H4 (cell line): ENCODE data around the gene TCP1. TPM values are rescaled to one million over a fixed set of nuclear protein-coding genes. Genes with fewer than 3 reads are reported as not detected.
"Not testable (repeated sequence)": the region's sequence is repeated elsewhere in the genome, so short reads cannot be mapped to it uniquely, and the experiment has no call there.

Source experiments
- DNase-seq: peaks from one replicate; pipeline ENCODE4 v3.0.0-alpha.2; 2015; ENCODE audit warnings: low spot score
- total RNA-seq: library from RNA; depleted of rRNA; stranded (reverse); fragments of >200 nt; shearing (Covaris generic); gene quantifications from 2 replicates; pipeline ENCODE4 v1.2.3, GENCODE V29; 2014; rRNA removed

TCP1 gene
- total RNA-seq, result 210 and 251 TPM in 2 replicates

GRCh38 chr6:159789377-159790148, at the start of gene TCP1:
Gene TCP1 (minus strand): TSS chr6:159789602. CDS start chr6:159789468, 134 bp downstream.
- DNase-seq, result peak; percentile 98

DNA sequence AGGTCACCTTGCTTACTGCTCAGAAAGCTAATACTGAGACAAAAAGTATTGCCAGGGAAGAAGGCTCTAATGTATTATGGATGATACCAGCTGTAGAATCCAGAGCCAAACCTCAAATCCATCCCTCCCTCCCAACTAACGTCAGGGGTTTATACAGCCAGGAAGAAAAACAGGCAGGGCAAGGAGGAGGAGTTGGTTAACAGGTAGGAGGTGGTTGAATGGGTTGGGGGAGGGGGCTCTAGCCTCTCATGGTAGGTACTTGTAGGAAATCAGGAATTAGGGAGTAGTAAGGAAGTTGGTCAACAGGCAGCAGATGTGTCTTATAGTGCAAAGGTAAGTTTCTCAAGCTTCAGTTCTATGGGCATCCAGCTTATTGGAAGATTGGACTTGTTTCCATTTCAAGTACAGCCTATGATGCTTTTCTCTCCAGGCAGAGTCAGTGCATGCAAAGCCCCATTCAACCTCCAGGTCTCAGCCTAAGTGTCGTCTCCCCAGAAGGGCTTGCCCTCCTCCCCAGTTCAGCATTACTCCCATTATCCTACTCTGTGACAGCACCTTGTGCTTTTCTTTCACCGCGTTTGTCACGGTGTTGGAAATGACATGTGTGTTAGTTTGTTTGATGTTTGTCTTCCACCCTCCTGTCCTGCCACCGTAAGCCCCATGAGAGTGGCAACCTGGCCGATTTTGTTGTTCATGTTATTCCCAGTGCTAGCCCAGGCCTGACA, 48.8 kb upstream of the TCP1 start:
- no peak for DNase-seq

GRCh38 chr6:159837511-159837910, 48.1 kb upstream of the TCP1 start:
- no peak for DNase-seq

GRCh38 chr6:159836718-159837490, 47.5 kb upstream of the TCP1 start:
- DNase-seq, result no peak

GRCh38 chr6:159833997-159834603, 44.7 kb upstream of the TCP1 start:
- no peak for DNase-seq

GRCh38 chr6:159833556-159833955, 44.2 kb upstream of the TCP1 start:
- no peak for DNase-seq

DNA sequence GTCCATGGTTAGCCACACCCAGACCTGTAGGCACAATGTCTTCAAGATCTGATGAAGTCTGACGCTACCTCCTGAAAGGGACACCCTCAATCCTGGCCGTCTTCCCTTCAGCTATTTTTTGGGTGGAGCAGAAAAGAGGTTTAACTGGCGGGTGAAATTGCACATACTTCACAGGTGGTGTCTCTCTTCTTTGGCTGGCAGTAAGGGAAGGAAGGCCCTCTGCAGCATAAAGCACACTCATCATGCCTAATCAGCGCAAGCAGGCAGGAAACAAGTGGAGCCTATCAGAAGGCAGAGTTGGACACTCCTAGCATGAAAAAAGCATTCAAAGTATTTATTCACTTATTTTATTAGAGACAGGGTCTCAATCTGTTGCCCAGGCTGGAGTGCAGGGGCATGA, 43.5 kb upstream of the TCP1 start:
- DNase-seq, result no peak

DNA sequence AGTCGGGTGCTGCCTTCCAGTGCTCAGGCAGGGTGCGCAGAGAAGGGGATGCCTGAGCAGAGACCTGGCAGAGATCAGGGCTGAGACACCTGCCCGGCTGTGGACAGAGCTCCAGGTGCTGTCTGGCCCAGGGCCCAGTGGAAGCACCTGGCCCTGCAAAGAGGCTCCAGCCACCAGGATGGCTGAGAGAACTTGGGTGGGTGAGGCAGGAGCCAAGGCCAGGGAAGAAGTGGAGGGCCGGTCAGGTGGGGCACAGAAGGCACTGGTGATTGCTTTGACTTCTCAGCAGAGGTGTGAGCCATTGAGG, 41.9 kb upstream of the TCP1 start:
- DNase-seq, result no peak

DNA sequence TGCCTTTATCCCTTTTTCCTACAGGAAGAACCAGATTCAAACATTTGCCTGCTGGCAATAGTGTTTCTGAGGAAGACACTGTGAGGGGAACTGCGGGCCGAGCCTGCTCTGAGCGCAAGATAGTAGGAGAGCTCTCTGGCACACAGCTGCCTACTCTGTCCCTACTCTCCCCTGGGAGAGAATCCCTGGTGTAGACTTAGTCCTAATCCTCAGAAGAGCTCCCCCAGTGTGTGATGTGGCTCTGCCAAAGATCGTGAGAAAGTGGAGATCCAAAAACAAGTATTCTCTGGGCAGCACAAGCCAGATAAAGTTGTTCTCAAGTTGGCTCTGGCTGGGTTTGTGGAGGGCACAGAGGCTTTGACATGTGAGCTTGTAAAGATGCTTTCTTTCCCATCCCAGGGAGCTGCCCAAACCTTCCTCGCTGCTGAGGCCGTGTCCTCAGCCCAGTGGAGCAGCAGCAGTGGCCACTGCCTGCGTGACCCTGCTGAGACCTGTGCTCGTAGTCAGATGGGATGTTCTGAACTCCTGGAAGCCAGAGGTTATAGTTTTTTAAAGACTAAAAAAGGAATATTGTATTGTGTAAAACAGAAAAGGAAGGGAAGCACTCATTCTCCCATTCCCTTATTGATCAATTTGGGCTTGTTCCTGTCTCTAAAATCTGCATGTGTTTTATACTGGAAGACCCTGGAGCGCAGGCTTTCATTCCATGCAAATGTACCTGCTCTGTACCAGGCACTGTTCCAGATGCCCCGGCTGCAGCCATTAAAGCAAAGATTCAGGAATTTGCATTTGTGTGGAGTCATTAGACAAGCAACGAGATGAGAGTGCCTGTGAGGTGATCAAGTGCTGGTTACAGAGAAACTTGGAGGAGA, 41.3 kb upstream of the TCP1 start:
- DNase-seq, result no peak

DNA sequence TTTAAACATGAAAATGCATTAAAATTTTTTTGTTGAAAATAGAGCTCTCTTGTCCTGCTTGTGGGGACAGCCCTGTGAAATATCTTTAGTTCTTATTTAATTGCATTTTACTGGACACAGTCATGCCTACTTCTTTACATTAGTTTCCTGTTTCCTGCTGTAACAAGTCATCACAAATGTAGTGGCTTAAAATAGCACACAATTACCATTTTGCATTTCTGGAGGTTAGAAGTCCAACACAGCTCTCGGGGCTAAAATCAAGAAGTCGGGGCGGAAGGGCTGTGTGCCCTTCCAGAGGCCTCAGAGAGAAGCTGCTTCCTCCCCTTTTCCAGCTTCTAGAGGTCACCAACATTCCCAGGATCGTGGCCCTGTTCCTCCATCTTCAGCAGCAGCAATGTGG, 40.1 kb upstream of the TCP1 start:
- no peak for DNase-seq

DNA sequence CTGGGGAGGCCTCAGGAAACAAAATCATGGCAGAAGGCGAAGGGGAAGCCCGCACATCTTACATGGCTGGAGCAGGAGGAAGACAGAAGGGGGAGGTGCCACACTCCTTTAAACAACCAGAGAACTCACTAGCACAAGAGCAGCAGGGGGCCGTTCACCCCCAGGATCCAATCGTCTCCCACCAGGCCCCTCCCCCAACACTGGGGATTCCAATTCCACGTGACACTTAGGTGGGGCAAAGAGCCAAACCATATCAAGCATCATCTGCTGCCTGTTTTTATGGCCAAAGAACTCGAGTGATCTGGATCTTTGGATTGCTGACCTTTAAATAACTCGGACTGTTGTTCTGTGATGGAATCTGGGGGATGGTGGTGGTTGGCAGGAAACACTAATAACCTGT, 38.7 kb upstream of the TCP1 start:
- DNase-seq, result no peak

- no peak for DNase-seq
These were observed 37.7 kb upstream of the TCP1 start for GRCh38 chr6:159826968-159827647.

DNA sequence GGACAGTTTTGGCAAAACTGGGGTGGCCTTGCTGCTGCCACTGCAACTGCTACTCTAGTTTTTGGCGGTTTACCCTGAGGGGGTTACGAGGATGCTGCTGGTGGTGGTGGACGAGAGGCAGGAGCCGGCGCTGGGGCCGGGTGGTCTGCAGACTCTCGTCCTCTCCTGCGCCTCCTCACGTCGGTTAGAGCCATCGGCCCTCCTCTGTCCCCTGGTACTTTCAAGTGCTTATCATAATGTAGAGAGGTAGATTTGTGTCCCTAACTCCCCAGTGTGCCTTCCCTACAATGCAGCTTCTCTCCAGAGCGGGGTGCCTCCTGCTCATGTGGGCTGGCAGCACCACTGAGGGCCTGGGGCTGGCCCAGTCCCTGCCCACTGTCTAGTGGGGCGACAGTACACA, 36.6 kb upstream of the TCP1 start:
- no peak for DNase-seq

GRCh38 chr6:159824690-159825089, 35.3 kb upstream of the TCP1 start:
- DNase-seq, result not testable (repeated sequence)

- DNase-seq, result no peak
These were observed 34.6 kb upstream of the TCP1 start for GRCh38 chr6:159823953-159824352.

- DNase-seq, result no peak
These were observed 32.3 kb upstream of the TCP1 start for GRCh38 chr6:159821726-159822125.

GRCh38 chr6:159821122-159821521, 31.7 kb upstream of the TCP1 start:
- DNase-seq, result no peak

GRCh38 chr6:159819932-159820640, 30.7 kb upstream of the TCP1 start:
- DNase-seq, result no peak

DNA sequence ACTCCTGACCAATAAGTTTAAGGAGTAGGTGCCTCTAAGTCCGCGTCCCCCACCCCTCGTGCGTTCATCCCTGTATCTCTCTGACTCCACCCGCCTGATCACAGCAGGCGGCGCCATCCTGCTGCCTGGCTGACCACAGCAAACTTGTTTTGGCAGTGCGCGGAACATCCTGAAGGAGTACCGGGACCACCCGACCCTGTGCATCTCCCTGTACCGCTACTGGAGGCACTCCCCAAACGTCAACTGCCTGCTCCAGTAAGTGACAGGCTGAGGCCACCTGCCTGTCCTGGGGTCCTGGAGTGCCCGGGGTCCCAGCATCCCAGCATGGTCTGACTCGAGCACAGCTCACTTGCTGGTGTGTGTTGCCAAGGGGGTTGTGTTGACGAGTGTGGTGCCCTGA, 29.7 kb upstream of the TCP1 start:
- no peak for DNase-seq
